HG03432 (cell line): ENCODE results near the gene PYURF.

Source experiments
- ATAC-seq: cut with Tn5 transposase; IDR thresholded peaks from one replicate; pipeline ENCODE4 v1.9.1; 2021; ENCODE audit warnings: mild to moderate bottlenecking, moderate library complexity; ENCODE audit not compliant: unreplicated experiment

The PYURF gene

DNA sequence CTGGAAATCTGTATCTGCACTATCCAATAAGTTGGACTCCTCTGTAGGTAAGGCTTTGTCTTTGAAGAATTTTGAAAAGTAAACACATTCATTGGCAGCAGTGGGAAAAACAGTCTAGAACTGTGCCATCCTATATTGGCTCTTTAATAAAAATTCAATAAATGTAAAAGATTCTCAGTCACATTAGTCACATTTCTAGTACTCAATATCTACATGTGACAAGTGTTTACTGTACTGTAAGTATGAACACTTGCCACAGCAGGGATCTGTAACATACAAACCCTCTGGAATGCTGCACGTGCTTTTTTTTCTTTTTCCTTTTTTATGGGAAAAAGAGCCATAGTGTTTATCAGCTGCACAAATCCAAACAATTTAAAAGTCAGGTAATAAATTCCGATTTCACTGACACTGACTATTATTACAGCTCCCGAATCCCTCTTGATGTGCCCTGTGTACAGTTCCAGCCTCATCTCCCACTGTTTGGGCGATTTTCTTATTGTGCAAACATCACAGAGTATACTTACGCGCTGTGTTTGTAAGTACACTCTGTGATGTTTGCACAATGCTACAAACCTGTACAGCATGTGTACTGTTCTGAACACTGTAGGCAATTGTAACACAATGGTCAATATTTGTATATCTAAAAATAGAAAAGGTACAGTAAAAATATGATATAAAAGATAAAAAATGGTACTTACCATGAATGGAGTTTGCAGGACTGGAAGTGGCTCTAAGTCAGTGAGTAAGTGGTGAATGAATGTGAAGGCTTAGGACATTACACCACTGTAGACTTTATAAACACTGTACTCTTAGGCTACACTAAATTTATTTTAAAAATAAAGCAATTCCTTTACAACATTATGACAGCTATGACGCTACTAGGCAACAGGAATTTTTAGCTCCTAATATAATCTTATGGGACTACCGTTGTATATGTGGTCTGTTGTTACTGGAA lies 8.7 kb downstream of the PYURF start:
- ATAC-seq, result no peak

- ATAC-seq, result no peak
Measured at GRCh38 chr4:88511236-88511635, 12.3 kb downstream of the PYURF start.

DNA sequence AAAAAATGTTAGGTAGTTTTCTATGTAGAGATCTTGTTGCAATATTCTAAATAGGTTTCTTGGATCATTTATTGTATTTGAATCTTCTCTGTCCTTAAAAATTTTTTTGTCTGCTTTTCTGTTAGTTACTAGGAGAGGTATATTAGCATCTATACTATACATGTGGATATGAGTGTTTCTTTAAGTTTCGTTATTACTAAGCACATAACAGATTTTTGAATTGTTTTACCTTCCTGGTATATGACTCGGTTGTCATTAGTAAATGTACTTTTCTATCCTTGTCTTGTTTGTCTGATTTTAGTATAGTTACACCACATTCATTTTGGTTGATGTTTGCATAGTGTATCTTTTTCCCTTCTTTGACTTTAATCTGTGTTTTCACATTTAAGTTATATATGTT lies 20.2 kb downstream of the PYURF start:
- ATAC-seq, result no peak

GRCh38 chr4:88497859-88498409 lies 25.6 kb downstream of the PYURF start:
- ATAC-seq, result no peak

DNA sequence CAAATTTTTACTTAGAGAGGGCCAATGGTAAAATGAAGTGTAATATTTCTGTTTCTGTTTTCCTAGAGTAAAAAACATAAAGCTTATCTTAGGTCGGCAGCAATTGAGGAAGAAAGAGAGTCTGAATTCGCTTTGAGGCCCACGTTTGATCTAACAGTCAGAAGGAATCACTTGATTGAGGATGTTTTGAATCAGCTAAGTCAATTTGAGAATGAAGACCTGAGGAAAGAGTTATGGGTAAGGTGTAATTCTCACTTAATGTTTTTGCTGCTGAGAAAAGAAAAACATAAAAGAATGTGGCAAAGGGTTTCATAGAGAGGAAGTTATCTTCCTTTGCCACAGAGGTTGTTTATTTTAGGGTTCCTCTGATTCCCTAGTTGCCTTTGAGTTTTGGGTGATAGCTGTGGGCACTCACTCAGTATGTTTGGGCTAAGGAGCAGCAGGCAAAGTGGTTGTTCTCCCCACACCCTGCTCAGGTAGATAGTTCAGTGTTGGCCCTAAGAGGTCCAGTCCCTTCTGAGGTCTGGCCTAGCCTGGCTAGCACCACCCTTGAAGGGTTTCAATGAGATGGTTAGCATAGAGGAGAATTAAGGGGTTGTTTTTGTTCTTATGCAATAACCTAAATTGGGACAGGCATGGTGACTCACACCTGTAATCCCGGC lies 34.3 kb downstream of the PYURF start:
- ATAC-seq, result no peak

DNA sequence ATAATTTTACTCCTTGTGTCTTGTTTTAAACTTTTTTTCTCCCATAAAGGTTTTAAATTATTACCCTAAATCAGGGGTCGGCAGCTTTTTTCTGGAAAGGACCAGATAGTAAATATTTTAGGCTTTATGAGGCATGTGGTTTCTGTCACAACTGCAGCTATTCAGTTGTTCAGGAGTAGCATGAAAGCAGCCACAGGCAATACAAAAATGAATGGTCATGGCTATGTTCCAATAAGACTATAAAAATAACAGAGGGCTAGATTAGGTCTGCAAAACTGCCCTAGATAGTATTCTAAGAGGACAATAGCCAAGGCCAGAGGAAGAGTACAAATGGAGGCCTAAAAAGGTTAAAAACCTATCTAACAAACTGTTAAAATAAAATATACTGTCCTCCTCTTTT lies 42.0 kb downstream of the PYURF start:
- no peak for ATAC-seq

GRCh38 chr4:88478247-88478646 lies 45.3 kb downstream of the PYURF start:
- no peak for ATAC-seq

DNA sequence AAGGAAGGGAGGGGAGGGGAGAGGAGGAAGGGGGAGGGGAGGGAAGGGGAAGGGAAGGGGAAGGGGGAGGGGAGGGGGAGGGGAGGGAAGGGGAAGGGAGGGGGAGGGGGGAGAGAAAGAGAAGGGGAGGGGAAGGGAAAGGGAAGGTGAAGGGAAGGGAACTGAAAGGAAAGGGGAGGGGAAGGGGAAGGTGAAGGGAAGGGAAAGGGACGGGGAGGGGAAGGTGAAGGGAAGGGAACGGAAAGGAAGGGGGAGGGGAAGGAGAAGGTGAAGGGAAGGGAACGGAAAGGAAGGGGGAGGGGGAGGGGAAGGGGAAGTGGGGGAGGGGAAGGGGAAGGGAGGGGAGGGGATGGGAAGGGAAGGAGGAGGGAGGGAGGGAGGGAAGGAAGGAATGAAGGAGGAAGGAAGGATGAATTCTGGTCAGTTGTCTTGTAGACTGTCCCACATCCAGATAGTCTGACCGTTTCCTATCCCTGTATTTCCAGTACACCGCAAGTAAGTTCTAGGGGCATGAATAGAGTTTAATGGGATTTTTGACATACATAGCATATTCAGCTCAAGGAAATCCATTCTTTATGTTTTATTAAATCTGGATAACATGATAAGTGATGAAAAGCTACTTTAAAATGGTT lies 46.2 kb downstream of the PYURF start:
- ATAC-seq, result no peak
